ENCODE measurements around the gene WDR27.
"Not testable (repeated sequence)": the region's sequence is repeated elsewhere in the genome, so short reads cannot be mapped to it uniquely, and the experiment has no call there.

The WDR27 gene

DNA sequence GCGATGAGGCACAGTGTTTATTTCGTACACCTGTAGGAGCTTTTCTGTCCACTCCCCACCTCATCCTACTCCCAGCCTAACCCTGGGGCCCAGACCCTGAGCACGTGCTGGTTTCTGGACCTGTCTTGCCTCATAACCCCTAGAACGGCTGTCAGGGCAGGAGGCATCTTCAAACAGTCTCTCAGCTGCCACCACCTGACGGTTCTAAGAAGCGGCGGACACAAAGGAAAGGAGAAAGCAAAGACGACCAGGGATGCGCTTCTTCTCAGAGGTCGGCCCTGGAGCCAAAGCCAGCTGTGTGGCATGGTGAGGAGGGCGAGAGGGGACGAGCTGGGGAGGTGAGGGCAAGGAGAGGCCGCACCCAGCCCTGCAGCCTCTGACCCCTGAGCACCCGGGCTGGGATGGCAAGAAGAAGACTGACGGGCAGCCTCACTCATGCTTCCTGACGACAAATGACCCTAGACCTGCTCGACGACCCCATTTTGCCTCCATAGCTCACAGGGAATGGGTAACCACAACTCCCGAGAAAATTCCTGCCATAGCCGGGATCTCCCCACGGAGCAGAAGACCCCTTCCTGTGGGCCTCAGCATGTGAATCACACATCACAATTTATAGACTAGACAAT lies 62.1 kb downstream of the WDR27 start:
- DNase-seq: no peak

DNA sequence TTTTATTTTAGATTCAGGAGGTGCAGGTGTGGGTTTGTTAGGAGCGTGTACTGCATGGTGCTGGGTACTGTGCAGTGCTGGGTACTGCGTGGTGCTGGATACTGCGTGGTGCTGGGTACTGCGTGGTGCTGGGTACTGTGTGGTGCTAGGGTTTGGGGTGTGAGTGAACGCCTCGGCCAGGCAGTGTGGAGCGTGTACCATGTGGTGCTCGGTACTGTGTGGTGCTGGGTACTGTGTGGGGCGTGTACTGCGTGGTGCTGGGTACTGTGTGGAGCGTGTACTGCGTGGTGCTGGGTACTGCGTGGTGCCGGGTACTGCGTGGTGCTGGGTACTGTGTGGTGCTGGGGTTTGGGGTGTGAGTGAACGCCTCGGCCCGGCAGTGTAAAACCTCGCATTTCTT lies 62.9 kb downstream of the WDR27 start:
- no peak for DNase-seq

DNA sequence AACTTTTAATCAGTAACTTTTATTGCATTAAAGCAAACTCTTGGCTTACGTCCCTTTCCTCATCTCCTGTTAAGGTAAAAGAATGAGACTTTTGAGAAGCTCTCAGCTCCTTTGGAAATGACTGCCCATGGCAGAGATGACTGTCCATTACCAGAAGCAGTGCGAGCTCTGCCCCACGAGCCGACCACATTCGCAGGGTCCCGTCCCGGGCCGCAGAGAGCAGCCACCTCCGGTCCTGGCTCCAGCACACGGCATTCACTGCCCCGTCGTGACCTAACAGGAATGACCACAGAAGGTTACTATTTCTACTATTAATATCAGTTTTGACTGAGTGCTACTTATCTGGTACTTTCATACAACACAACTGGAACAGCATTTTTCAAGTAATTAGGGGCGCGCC lies 63.4 kb downstream of the WDR27 start:
- no peak for DNase-seq

DNA sequence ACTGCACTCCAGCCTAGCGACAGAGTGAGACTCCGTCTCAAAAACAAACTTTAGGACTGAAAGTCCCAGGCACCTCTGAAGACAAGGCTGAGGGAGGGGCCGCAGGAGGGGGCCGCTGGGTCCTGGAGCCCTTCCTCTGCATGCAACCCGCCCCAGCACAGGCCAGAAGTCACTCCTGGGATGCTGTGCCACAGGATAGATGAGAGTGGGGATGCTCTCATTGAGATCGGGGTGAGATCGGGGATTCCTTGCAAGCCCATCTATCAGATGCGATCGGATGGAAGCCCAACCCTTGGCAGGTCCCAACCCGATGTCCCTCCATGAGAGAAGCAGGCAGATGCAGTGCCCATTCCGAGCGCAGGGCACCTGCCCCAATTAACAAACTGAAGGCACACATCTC lies 66.5 kb downstream of the WDR27 start:
- no peak for DNase-seq

DNA sequence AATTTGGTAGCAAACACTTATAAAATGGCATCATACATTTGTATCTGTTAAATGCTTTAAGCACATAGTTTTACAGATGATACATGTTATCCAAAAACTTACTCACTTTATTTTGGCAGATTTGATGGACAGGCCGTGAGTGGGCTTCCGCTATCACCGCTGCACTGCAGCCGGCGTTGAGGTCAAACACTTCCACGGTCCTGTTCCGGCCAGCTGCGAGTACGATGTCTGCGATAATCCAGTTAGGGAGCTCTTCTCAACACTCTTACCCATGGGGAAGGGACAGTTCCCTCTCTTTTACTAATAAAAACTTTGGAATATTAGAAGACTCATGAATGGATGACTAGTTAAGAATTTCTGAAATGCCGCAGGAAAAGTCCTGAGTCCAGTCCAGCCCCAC lies 69.0 kb downstream of the WDR27 start:
- DNase-seq: no peak

DNA sequence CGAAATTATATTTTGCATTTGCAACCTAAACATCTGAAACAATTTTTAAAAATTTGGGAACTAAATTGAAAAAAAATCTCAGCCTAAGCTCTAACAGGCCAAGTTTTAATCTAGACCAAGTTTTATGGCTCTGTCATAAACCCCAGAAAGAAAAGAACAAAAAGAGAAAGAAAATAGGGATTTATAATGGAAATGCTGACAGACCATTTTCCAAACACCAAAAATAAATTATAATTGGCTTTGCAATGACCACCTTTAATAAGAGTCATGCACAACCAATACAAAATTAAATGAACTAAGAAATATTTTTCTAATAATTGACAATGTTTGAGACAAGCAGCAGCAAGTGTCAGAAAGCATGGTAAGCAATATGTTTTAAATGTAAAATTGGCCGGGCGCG lies 72.6 kb downstream of the WDR27 start:
- DNase-seq: no peak

DNA sequence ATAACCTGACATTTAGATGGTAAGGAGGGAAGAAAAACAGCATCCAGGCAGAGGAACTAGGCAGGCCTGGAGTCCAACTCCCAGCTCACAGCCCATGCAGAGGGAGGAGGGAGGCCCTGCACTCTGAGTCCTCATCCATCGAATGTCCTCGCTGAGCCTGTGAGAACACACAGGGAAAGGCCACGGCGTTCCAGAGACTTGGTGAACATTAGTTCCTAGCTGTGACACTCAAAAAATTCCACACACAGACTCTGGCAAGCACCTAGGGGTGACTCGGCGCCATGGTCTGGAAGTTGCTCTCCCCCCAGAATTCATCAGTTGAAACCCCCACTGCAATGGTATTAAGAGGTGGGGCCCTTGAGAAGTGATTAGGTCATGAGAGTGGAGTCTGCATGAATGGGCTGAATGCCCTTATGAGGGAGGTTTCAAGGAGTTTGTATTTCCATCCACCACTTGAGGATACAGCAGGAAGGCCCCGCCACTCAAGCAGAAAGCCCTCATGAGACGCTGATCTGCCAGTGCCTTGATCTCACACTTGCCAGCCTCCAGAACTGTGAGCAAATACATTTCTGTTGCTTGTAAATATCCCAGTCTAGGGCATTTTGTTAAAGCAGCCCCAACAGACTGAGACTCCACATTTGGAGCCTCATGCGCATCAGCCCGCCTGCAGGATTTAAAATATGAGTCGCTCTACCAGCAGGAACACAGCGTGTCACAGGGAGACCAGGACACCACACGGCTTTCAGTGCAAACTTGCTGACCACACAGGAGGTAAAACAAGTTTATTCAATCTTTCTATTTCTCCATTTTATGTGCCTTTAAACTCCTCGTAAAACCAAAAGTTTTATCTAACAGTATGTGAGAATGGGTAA lies 73.9 kb downstream of the WDR27 start:
- no peak for DNase-seq

DNA sequence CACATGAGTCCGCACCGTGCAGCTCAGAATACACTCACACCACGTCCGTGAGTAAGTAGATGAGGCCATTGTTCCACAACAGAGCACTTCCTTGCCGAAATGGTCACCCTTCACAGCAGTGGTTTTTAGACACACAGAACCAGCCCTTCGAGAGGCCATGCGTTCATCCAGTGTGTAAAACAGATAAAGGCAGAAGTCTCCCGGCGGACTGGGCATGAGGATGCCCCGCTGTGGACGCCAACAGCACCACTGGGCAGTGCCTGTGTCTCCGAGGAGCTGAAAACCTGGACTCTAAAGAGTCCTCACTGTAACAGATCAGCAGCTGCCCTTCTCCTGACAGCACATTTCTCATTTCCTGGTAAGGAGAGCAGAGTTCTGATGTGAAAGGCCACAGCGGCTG lies 75.2 kb downstream of the WDR27 start:
- no peak for DNase-seq

DNA sequence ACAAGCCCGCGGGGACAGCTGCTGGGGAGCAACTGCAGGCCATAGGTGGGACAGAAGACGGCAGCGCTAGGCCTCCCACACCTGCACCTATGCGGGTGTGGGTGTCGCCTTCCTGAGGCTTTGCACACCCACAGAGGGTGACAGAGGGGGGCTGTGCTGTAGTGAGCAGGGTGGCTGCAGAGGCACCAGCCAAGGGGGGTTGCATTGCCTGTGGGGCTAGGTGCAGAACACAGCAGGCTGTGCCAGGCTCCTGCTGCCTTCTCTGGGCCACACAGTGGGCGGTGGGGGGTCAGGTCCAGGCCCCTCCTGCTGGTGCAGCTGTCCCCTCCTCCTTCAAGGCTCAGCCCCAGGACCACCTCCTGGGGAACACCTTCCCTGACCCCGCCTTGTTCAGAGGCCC lies 75.7 kb downstream of the WDR27 start:
- DNase-seq: no peak

DNA sequence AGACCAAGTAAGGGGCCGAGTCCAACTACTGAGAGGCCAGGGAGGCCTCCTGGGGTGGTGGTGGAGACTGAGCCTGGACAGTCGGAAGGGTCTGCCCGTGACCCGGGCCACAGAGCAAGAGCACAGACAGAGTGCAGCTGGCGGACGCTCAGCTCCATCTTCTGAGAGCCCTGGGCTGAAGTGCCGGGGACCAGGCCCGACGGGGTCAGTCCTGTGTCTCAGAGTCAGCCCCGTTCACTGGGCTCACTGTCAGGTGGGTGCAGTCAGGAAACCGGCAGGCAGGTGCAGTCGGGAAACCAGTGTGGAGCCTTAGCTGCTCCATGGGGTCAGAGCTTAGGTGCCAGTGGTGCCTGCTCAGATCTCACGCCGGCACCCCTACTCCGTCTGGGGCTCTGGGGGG lies 76.5 kb downstream of the WDR27 start:
- no peak for DNase-seq

DNA sequence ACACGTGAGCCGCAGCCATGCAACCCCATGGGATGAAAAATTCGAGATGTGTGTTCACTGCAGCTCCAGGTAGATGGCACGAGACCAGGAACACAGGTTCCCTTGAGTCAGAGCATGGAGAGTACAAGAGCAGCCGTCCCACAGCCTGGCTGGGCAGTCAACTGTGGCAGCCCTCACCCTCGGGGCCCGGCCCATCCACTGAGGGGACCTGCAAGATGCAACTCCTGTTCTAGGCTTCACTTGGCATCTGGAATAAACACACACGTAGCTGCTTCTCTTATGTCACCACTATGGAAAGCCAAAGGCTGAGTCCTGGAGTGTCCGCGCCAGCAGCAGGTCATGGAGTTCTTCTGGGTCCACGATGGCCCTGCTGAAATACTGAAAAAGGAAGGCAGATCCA lies 77.0 kb downstream of the WDR27 start:
- DNase-seq: no peak

DNA sequence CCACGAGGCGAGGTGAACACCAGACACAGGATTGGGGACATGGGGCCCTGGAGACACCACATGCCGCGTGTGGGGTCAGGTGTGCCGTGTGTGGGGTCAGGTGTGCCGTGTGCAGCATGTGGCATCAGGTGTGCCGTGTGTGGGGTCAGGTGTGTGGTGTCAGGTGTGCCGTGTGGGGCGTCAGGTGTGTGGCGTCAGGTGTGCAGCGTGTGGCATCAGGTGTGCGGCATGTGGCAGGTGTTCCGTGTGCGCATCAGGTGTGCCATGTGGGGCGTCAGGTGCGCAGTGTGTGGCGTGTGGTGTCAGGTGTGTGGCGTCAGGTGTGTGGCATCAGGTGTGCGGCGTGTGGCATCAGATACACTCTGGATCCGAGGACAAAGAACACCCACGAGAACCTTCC lies 77.9 kb downstream of the WDR27 start:
- DNase-seq: no peak

DNA sequence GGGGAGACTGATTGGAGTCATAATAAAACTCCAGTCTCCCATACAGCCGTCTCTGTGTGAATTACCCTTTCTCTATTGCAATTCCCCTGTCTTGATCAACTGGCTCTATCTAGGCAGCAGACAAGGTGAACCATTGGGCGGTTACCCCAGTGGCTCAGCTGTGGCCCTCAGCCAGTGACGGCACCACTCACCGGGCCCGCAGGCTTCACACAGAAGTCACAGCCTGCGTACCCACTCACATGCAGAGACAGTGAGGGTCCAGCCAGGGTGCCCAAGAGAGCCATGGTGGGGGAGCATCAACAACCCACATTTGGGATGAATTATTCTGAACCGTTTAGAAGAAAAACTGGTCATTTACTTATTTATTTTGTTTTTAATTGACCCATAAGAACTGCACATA lies 78.5 kb downstream of the WDR27 start:
- no peak for DNase-seq

DNA sequence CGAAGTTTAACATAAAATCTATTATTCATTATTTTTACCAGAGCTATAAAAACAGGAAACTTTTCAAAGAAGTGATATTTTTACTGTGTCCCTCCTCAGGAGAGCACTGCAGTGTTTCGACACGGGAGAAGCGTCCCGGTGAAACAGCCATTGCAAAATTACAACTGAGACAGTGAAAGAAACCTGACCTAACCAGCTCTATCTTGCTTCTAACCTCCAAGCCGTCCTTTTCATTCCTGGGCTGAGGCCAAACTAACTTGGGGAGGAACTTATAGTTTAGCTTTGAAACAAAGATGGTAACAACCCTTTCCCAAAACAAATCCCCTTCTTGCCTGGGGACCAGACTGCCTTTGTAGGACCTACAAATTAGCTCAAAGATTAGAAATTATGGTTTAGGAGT lies 79.2 kb downstream of the WDR27 start:
- no peak for DNase-seq

DNA sequence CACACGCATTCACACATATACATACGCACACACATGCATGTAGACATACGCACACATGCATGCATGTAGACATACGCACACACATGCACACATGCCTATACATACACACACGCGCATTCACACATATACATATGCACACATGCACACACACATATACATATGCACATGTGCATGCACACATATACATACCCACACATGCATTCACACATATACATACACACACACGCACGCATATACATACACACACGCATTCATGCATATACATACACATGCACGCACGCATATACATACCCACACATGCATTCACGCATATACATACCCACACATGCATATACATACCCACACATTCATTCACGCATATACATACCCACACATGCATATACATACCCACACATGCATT lies 80.5 kb downstream of the WDR27 start:
- DNase-seq: no peak

DNA sequence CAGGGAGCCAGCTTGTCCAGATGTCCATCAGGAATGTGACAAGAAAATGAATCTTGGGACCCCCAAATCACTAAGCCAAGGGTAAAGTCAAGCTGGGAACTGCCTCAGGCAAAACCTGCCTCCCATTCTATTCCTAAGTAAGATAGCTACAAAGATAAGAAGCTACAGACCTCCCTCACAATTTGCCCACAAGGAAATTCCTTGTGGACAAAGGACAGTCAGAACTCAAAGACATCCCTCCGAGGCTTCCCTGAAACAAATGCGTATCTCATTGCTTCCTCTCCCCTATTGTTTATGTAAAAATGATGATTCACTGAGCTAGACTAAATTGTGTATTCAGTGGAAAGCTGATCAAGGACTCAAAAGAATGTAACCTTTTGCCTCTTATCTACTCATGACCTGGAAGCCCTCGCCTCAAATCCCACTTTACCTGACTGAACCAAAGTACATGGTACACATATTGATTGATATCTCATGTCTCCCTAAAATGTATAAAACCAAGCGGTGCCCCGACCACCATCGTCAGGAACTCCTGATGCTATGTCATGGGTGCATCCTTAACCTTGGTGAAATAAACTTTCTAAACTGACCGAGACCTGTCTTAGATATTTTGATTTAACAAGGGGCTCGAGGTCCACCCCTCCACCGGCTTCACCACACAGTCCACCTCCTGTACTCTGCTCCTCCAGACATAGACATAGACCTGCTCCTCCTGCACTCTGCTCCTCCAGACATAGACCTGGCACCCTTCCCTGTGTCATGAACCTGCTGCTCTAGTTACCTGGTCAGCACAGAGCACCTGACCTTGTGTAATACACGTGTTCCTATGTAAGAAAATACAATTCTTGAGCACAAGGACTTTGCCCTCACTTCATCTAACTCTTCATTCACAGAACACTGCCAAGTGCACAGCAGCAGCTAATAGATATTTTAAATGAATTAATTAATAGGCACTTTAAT lies 81.4 kb downstream of the WDR27 start:
- DNase-seq: no peak

DNA sequence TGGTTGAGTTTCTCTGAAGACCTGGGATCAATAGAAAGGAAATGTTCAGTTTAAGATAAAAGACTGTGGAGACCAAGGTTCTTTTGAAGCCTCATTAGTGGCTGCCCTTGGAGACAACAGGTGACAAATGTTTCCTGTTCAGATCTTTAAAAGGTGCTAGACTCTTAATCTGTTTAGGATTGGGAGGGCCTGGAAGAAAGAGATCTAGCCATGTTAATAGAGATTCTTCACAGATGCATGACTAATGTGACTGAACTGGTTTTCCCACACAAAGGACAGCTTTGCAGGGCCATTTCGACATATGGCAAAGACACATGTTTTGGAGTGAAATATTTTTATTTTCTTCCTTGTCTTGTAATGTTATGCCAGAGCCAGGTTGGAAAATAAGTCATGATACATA lies 82.2 kb downstream of the WDR27 start:
- no peak for DNase-seq

DNA sequence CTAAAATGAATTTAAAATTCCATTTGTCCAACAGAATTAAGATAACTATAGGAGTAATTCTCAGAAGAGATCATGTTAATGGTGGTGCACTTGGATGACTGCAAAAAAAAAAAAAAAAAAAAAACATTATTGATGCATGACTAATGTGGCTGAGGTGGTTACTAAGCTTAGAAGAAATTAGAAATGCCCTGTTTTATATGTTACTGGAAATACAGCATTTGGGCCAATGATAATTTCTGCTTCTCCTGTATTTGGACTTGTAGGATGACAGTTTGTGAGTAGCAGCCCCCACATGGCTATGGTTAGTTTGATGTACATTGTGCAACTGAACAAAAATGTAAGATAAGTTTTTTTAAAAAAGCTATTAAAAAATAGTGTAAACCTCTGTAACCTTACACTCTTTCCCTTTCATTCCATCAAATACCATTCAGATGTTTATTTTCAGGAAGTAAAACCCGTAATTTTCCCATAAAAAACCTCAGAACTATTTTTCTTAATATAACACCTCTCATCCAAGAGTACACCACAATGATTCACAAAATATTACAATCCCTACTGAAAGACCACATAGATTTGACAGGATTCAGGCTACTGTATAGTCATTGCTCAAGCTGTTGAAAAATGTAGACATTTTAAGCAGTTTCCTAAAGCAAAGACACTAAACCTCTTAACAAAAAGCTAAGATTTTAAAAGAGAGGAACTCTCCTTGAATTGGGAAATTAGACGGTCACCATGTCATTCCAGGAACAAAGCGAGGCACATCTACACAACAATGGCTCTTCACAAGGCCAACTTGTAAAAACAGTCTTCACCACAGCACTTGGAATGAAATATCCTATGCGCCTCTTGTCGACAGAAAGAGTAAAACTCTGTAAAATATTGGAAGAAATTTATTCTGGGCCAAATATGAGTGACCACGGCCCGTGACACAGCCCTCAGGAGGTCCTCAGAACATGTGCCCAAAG lies 83.0 kb downstream of the WDR27 start:
- DNase-seq: no peak

DNA sequence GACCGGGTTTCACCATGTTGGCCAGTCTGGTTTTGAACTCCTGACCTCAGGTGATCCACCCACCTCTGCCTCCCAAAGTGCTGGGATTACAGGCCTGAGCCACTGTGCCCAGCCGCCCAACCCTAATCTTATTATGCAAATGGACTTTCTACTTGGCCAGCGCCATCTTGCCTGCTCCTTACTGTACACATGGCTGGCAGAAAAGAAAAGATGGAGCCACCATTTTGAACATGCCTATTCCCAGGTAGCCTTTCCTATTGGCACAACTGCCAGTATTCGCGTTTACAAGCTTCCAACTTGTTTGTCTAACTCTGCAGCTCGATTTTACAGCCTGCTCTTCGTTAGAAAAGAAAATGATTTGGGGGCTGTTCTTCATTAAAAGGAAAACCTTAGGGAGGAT lies 84.3 kb downstream of the WDR27 start:
- DNase-seq: no peak

DNA sequence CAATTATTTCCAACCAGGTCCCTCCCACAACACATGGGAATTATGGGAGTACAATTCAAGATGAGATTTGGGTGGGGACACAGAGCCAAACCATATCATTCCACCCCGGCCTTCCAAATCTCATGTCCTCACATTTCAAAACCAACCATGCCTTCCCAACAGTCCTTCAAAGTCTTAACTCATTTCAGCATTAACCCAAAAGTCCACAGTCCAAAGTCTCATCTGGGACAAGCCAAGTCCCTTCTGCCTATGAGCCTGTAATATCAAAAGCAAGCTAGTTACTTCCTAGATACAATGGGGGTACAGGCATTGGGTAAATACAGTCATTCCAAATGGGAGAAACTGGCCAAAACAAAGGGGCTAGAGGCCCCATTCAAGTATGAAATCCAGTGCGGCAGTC lies 93.2 kb downstream of the WDR27 start:
- not testable (repeated sequence) for DNase-seq

DNA sequence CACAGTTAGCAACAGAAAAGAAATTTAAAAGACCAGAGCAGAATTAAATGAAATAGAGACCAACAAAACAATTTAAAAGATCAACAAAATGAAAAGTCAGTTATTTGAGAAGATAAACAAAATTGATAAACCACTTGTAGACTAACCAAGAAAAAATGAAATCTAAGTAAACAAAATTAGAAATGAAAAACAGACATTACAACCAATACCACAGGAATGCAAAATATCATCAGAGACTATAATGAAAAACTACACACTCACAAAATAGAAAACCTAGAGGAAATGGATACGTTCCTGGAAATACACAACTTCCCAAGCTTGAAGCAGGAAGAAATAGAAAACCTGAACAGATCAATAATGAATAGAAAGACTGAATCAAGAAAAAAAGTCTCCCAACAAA lies 97.8 kb downstream of the WDR27 start:
- DNase-seq: no peak

DNA sequence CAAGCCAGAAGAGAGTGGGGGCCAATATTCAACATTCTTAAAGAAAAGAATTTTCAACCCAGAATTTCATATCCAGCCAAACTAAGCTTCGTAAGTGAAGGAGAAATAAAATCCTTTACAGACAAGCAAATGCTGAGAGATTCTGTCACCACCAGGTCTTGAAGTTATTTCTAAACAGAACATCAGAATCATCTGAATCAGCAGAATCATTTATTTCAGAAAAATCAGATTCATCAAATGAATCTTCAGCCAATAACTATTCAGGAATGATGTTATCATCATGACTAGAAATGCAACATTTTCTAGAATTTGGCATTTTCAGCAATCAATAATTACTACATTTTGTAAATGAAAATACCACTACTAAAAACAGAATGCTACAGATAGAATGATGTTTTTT lies 100.7 kb downstream of the WDR27 start:
- DNase-seq: not testable (repeated sequence)

Data from C1 segment of cervical spinal cord (tissue), 14 donors.